Neural crest cell (in vitro differentiated cells): Measurements from ENCODE around the gene WDSUB1. TPM values are rescaled to one million over a fixed set of nuclear protein-coding genes. Genes with fewer than 3 reads are reported as not detected.

Experiments
- DNase-seq: peaks from one replicate; pipeline ENCODE4 v3.0.0; 2021; ENCODE audit warnings: low read depth, mixed read lengths, low spot score
- H3K27ac Mint-ChIP-seq: one replicate; pipeline ENCODE4 v1.8.0; 2021; ENCODE audit warnings: mild to moderate bottlenecking, mixed read lengths; ENCODE audit not compliant: unreplicated experiment
- H3K27me3 Mint-ChIP-seq: 2 replicates; pipeline ENCODE4 v1.8.0; 2021; ENCODE audit warnings: low read depth, mild to moderate bottlenecking, mixed read lengths
- H3K36me3 Mint-ChIP-seq: 2 replicates; pipeline ENCODE4 v1.8.0; 2021; ENCODE audit warnings: low read depth, mild to moderate bottlenecking, mixed read lengths
- H3K4me1 Mint-ChIP-seq: 2 replicates; pipeline ENCODE4 v1.8.0; 2021; ENCODE audit warnings: mixed read lengths
- H3K4me3 Mint-ChIP-seq: one replicate; pipeline ENCODE4 v1.8.0; 2021; ENCODE audit warnings: mild to moderate bottlenecking, mixed read lengths
- H3K9me3 Mint-ChIP-seq: 2 replicates; pipeline ENCODE4 v1.8.0; 2021; ENCODE audit warnings: mixed read lengths
- CTCF ChIP-seq: fragments of 200-600 bp; sonication (generic); conservative IDR thresholded peaks from 2 replicates; pipeline ENCODE4 v1.5.0; 2021; ENCODE audit warnings: antibody characterized with exemption, mild to moderate bottlenecking
- total RNA-seq: library from RNA; stranded (reverse); gene quantifications from 2 replicates; pipeline ENCODE4 v1.2.1, GENCODE V29; 2021

Gene WDSUB1
- total RNA-seq, 1 donor from 2014 or later: 4.9 TPM

- Mint-ChIP-seq H3K27me3 (no peaks in the 10 kb centered on the region), H3K36me3 (peaks cover 3% of the 10 kb centered on the region), H3K9me3 (no peaks in the 10 kb centered on the region), H3K4me1 (peaks cover 18% of the 10 kb centered on the region), H3K27ac (no peak overlapping the region), H3K4me3 (no peak overlapping the region)
- TF ChIP-seq CTCF: no peak
- no peak for DNase-seq
Measured at GRCh38 chr2:159199236-159199635, 87.3 kb downstream of the WDSUB1 start.

- TF ChIP-seq CTCF: no peak
- Mint-ChIP-seq H3K27me3 (no peaks in the 10 kb centered on the region), H3K36me3 (peaks cover 3% of the 10 kb centered on the region), H3K4me3 (no peak overlapping the region), H3K4me1 (peaks cover 16% of the 10 kb centered on the region), H3K9me3 (no peaks in the 10 kb centered on the region), H3K27ac (no peak overlapping the region)
- no peak for DNase-seq
Measured at GRCh38 chr2:159196393-159196925, 90.0 kb downstream of the WDSUB1 start.

GRCh38 chr2:159195697-159196096 lies 90.8 kb downstream of the WDSUB1 start:
- H3K27ac Mint-ChIP-seq: no peak overlapping the region

GRCh38 chr2:159194241-159194640 lies 92.3 kb downstream of the WDSUB1 start:
- H3K4me1 Mint-ChIP-seq: peaks cover 7% of the 10 kb centered on the region
- TF ChIP-seq CTCF: no peak
- H3K27me3 Mint-ChIP-seq: no peaks in the 10 kb centered on the region
- no peak overlapping the region for H3K27ac Mint-ChIP-seq
- H3K4me3 Mint-ChIP-seq: no peak overlapping the region
- no peak for DNase-seq
- no peaks in the 10 kb centered on the region for H3K9me3 Mint-ChIP-seq
- H3K36me3 Mint-ChIP-seq: no peaks in the 10 kb centered on the region

More at GRCh38 chr2:159195697-159196096, 90.8 kb downstream of the WDSUB1 start:
- TF ChIP-seq CTCF: no peak
- peaks cover 9% of the 10 kb centered on the region for H3K4me1 Mint-ChIP-seq
- peaks cover 1% of the 10 kb centered on the region for H3K36me3 Mint-ChIP-seq
- no peak for DNase-seq
- no peaks in the 10 kb centered on the region for H3K27me3 Mint-ChIP-seq
- no peak overlapping the region for H3K4me3 Mint-ChIP-seq
- H3K9me3 Mint-ChIP-seq: no peaks in the 10 kb centered on the region

- H3K27me3 Mint-ChIP-seq: no peaks in the 10 kb centered on the region
- no peaks in the 10 kb centered on the region for H3K9me3 Mint-ChIP-seq
- no peak for TF ChIP-seq CTCF
- no peak overlapping the region for H3K4me3 Mint-ChIP-seq
- peaks cover 7% of the 10 kb centered on the region for H3K4me1 Mint-ChIP-seq
- H3K36me3 Mint-ChIP-seq: no peaks in the 10 kb centered on the region
- H3K27ac Mint-ChIP-seq: no peak overlapping the region
- DNase-seq: no peak
Measured at GRCh38 chr2:159193791-159194190, 92.7 kb downstream of the WDSUB1 start.
